ENCODE measurements around the gene DIRAS1.

The DIRAS1 gene

DNA sequence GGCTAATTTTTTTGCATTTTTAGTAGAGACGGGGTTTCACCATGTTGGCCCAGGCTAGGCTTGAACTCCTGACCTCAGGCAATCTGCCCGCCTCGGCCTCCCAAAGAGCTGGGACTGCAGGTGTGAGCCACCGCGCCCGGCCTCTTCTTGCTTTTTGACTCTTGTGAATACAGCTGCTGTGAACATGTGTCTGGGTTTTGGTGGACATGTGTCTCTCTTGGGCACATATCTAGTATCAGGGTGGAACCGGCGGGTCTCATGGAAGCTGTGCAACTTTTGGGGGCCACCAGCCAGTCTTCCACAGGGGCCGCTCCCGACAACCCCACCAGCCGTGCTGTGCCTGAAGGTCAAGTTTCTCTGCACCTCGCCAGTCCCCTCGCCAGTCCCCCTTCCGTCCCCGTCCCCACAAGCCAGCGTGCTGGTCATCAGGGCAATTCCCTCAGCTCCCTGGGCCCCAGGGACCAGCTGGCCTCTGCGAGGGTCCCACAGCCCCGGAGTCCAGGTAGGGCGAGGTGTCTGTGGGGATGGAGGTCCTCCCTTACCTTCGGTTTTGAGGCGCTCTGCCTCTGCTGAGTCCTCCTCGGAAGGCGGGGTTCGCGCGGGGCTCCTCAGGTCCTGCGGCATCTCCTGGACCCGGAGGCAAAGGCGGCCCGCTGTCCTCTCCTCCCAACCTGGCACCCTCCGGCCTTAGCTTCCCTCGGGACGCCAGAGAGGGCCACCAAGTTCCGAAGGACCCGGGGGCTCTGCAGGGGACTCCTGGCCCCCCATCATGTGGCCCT lies 45.6 kb upstream of the DIRAS1 start:
- DNase-seq (ENCODE audit: low read depth), result no peak
- H3K4me3 ChIP-seq (ENCODE audit: control insufficient read depth, low read depth, low read length), result no peak overlapping the region
- TF ChIP-seq, protein P1, sequence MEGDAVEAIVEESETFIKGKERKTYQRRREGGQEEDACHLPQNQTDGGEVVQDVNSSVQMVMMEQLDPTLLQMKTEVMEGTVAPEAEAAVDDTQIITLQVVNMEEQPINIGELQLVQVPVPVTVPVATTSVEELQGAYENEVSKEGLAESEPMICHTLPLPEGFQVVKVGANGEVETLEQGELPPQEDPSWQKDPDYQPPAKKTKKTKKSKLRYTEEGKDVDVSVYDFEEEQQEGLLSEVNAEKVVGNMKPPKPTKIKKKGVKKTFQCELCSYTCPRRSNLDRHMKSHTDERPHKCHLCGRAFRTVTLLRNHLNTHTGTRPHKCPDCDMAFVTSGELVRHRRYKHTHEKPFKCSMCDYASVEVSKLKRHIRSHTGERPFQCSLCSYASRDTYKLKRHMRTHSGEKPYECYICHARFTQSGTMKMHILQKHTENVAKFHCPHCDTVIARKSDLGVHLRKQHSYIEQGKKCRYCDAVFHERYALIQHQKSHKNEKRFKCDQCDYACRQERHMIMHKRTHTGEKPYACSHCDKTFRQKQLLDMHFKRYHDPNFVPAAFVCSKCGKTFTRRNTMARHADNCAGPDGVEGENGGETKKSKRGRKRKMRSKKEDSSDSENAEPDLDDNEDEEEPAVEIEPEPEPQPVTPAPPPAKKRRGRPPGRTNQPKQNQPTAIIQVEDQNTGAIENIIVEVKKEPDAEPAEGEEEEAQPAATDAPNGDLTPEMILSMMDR (conservative IDR thresholded peaks at IDR 0.05; ENCODE audit: control insufficient read depth, insufficient read depth, low read depth, low read length), result no peak

DNA sequence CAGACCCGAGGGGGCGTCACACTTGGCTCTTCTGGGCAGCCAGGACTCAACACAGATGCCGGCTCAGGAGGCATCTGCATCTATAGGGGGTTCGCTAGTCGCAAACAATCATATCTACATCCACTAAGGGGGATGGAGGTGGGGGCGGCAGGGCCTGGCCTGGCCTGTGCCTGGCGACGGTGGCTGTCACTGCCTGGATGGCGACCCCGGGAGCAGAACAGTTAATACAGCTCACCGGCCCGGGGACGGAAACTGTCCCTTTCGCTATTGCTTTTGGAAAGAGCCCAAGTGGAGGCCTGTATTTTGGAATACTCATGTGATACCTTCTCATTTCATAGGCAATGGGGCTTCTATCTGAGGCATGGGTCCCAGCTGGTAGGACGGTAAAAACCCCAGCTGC lies 44.2 kb upstream of the DIRAS1 start:
- DNase-seq (ENCODE audit: low read depth), result no peak
- no peak overlapping the region for H3K4me3 ChIP-seq (ENCODE audit: control insufficient read depth, low read depth, low read length)
- TF ChIP-seq, protein P1 (conservative IDR thresholded peaks at IDR 0.05; ENCODE audit: control insufficient read depth, insufficient read depth, low read depth, low read length), result no peak

- no peak for DNase-seq (ENCODE audit: low read depth)
- H3K4me3 ChIP-seq (ENCODE audit: control insufficient read depth, low read depth, low read length), result no peak overlapping the region
- TF ChIP-seq, protein P1 (conservative IDR thresholded peaks at IDR 0.05; ENCODE audit: control insufficient read depth, insufficient read depth, low read depth, low read length), result no peak
Observed at GRCh38 chr19:2764945-2765344, 43.8 kb upstream of the DIRAS1 start.

- H3K4me3 ChIP-seq (ENCODE audit: control insufficient read depth, low read depth, low read length), result no peak overlapping the region
- DNase-seq (ENCODE audit: low read depth), result no peak
- TF ChIP-seq, protein P1 (conservative IDR thresholded peaks at IDR 0.05; ENCODE audit: control insufficient read depth, insufficient read depth, low read depth, low read length), result no peak
Observed at GRCh38 chr19:2763687-2764086, 42.5 kb upstream of the DIRAS1 start.

- TF ChIP-seq, protein P1 (conservative IDR thresholded peaks at IDR 0.05; ENCODE audit: control insufficient read depth, insufficient read depth, low read depth, low read length), result no peak
- no peak for DNase-seq (ENCODE audit: low read depth)
- H3K4me3 ChIP-seq (ENCODE audit: control insufficient read depth, low read depth, low read length), result no peak overlapping the region
Observed at GRCh38 chr19:2762783-2763496, 41.8 kb upstream of the DIRAS1 start.

GRCh38 chr19:2761876-2762782 lies 41.0 kb upstream of the DIRAS1 start:
- no peak for DNase-seq (ENCODE audit: low read depth)
- TF ChIP-seq, protein P1 (conservative IDR thresholded peaks at IDR 0.05; ENCODE audit: control insufficient read depth, insufficient read depth, low read depth, low read length), result no peak
- H3K4me3 ChIP-seq (ENCODE audit: control insufficient read depth, low read depth, low read length), result no peak overlapping the region
